OCI-LY1 (cell line): ENCODE results near the gene IL12RB1.
A peak's percentile ranks its signal among the peaks of the same experiment; 100 is the strongest.

Experiments
- H2AFZ ChIP-seq: fragments of 200-600 bp; sonication (generic), shearing (Covaris generic); 2 replicates; pipeline ENCODE4 v1.6.0; 2014; ENCODE audit warnings: antibody characterized with exemption, mild to moderate bottlenecking, low read length
- H3F3A ChIP-seq: fragments of 200-600 bp; sonication (generic), shearing (Covaris generic); 2 replicates; pipeline ENCODE4 v1.6.0; 2014; ENCODE audit warnings: mild to moderate bottlenecking, antibody characterized with exemption, low read length, moderate library complexity; ENCODE audit not compliant: insufficient read depth
- H3K27ac ChIP-seq: fragments of 200-600 bp; sonication (generic); 2 replicates; pipeline ENCODE4 v1.5.1; 2014; ENCODE audit warnings: low read length, mixed run types, mild to moderate bottlenecking, low read depth; ENCODE audit not compliant: poor library complexity, severe bottlenecking
- H3K27me3 ChIP-seq: fragments of 200-600 bp; sonication (generic); 2 replicates; pipeline ENCODE4 v1.6.0; 2014; ENCODE audit warnings: antibody characterized with exemption, mild to moderate bottlenecking, low read length, moderate library complexity; ENCODE audit not compliant: insufficient read depth
- H3K36me3 ChIP-seq: fragments of 200-600 bp; sonication (generic); 2 replicates; pipeline ENCODE4 v1.6.1; 2014; ENCODE audit warnings: mild to moderate bottlenecking, antibody characterized with exemption, low read length, moderate library complexity, mixed read lengths; ENCODE audit not compliant: insufficient read depth
- H3K4me1 ChIP-seq: fragments of 200-600 bp; sonication (generic); 2 replicates; pipeline ENCODE4 v1.5.1; 2014; ENCODE audit warnings: mild to moderate bottlenecking, low read length, moderate library complexity; ENCODE audit not compliant: insufficient read depth, severe bottlenecking
- H3K4me2 ChIP-seq: fragments of 200-600 bp; sonication (generic), shearing (Covaris generic); 2 replicates; pipeline ENCODE4 v1.6.1; 2014; ENCODE audit warnings: low read length
- H3K4me3 ChIP-seq: fragments of 200-600 bp; sonication (generic); 2 replicates; pipeline ENCODE4 v1.5.1; 2014; ENCODE audit warnings: low read length, low read depth, mild to moderate bottlenecking, mixed read lengths; ENCODE audit not compliant: poor library complexity, severe bottlenecking
- H3K79me2 ChIP-seq: fragments of 200-600 bp; shearing (Covaris generic); 2 replicates; pipeline ENCODE4 v1.6.1; 2016; ENCODE audit warnings: mixed run types, low read length, mixed read lengths; ENCODE audit not compliant: insufficient read depth
- H3K9ac ChIP-seq: fragments of 200-600 bp; sonication (generic), shearing (Covaris generic); 2 replicates; pipeline ENCODE4 v1.6.1; 2014; ENCODE audit warnings: mild to moderate bottlenecking, low read length, mixed read lengths
- H3K9me2 ChIP-seq: fragments of 200-600 bp; sonication (generic), shearing (Covaris generic); 2 replicates; pipeline ENCODE4 v1.6.1; 2014; ENCODE audit warnings: low read depth, mild to moderate bottlenecking, low read length, mixed read lengths
- H3K9me3 ChIP-seq: fragments of 200-600 bp; shearing (Covaris generic); 2 replicates; pipeline ENCODE4 v1.6.1; 2014; ENCODE audit warnings: low read length, mixed read lengths
- H4K20me1 ChIP-seq: fragments of 200-600 bp; sonication (generic), shearing (Covaris generic); 2 replicates; pipeline ENCODE4 v1.6.0; 2016; ENCODE audit warnings: mild to moderate bottlenecking, low read length; ENCODE audit not compliant: insufficient read depth
- CTCF ChIP-seq: fragments of 200-600 bp; sonication (generic), shearing (Covaris generic); IDR thresholded peaks from 2 replicates; pipeline ENCODE4 v1.5.1; 2017; ENCODE audit warnings: mild to moderate bottlenecking, antibody characterized with exemption, low read length, moderate library complexity, mixed read lengths
- EZH2 ChIP-seq: fragments of 200-600 bp; sonication (generic), shearing (Covaris generic); IDR thresholded peaks from 2 replicates; pipeline ENCODE4 v1.8.0; 2017; ENCODE audit warnings: borderline replicate concordance, mixed run types, mild to moderate bottlenecking, antibody characterized with exemption, low read length, moderate library complexity, mixed read lengths

The IL12RB1 gene

GRCh38 chr19:18059902-18060301 is 26.8 kb downstream of the IL12RB1 start:
- Histone ChIP-seq H2AFZ (no peak overlapping the region), H3K4me2 (no peak overlapping the region), H3K4me3 (no peak overlapping the region), H4K20me1 (no peaks in the 10 kb centered on the region), H3K27ac (peak overlapping the region; percentile 35), H3F3A (no peaks in the 10 kb centered on the region), H3K79me2 (no peaks in the 10 kb centered on the region), H3K9me3 (no peaks in the 10 kb centered on the region), H3K4me1 (peaks cover 13% of the 10 kb centered on the region), H3K9ac (no peak overlapping the region), H3K9me2 (no peaks in the 10 kb centered on the region), H3K36me3 (no peaks in the 10 kb centered on the region), H3K27me3 (no peaks in the 10 kb centered on the region)
- no peak for TF ChIP-seq CTCF
- TF ChIP-seq EZH2: no peak

- Histone ChIP-seq H3K4me2 (no peak overlapping the region), H4K20me1 (no peaks in the 10 kb centered on the region), H3K9me2 (no peaks in the 10 kb centered on the region), H3K36me3 (no peaks in the 10 kb centered on the region), H3K79me2 (no peaks in the 10 kb centered on the region), H2AFZ (no peak overlapping the region), H3K27me3 (no peaks in the 10 kb centered on the region), H3K4me3 (no peak overlapping the region), H3K27ac (no peak overlapping the region), H3K9ac (no peak overlapping the region), H3F3A (no peaks in the 10 kb centered on the region), H3K4me1 (peaks cover 13% of the 10 kb centered on the region), H3K9me3 (no peaks in the 10 kb centered on the region)
- TF ChIP-seq CTCF: no peak
- TF ChIP-seq EZH2: no peak
These were observed 27.4 kb downstream of the IL12RB1 start for GRCh38 chr19:18059297-18059696.

- Histone ChIP-seq H3F3A (no peaks in the 10 kb centered on the region), H2AFZ (no peak overlapping the region), H3K9ac (peak overlapping the region; percentile 51; the same call in 1 of the 2 replicates), H3K27ac (peak overlapping the region; percentile 71), H4K20me1 (no peaks in the 10 kb centered on the region), H3K27me3 (no peaks in the 10 kb centered on the region), H3K4me2 (peak overlapping the region; percentile 64), H3K36me3 (no peaks in the 10 kb centered on the region), H3K9me3 (no peaks in the 10 kb centered on the region), H3K4me1 (peaks cover 13% of the 10 kb centered on the region), H3K4me3 (peak overlapping the region; percentile 41), H3K9me2 (no peaks in the 10 kb centered on the region), H3K79me2 (no peaks in the 10 kb centered on the region)
- TF ChIP-seq EZH2 (no peak), CTCF (peak; percentile 97)
These were observed 28.3 kb downstream of the IL12RB1 start for GRCh38 chr19:18058208-18059009.
